WI38 (cell line): ENCODE measurements around the gene LIN9.

ENCODE experiments used
- H3K4me3 ChIP-seq: 2 replicates; pipeline ENCODE4 v1.5.1; 2011; ENCODE audit warnings: low read depth, mild to moderate bottlenecking, control low read depth, low read length
- TF ChIP-seq, protein P1 (sequence below): IDR thresholded peaks from 2 replicates; pipeline ENCODE4 v1.5.1; 2012; ENCODE audit warnings: low read depth, mild to moderate bottlenecking, control low read depth, low read length

LIN9 gene

DNA sequence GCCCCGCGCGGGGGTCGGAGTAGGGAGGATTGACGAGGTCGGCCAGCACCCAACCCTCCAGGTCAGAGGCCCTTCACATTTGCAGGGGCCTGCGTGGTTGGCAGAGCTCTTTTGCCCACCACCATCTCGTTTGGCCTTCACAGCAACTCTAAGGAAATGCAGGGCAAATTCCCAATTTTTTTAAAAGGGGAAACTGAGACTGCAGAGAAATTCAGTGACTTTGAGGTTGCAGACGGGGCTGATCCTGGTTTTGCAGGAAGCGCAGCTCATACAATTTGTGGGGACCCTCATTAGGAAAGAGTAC lies 122.0 kb downstream of the LIN9 start:
- H3K4me3 ChIP-seq: peak overlapping the region; percentile 92
- TF ChIP-seq, protein P1, sequence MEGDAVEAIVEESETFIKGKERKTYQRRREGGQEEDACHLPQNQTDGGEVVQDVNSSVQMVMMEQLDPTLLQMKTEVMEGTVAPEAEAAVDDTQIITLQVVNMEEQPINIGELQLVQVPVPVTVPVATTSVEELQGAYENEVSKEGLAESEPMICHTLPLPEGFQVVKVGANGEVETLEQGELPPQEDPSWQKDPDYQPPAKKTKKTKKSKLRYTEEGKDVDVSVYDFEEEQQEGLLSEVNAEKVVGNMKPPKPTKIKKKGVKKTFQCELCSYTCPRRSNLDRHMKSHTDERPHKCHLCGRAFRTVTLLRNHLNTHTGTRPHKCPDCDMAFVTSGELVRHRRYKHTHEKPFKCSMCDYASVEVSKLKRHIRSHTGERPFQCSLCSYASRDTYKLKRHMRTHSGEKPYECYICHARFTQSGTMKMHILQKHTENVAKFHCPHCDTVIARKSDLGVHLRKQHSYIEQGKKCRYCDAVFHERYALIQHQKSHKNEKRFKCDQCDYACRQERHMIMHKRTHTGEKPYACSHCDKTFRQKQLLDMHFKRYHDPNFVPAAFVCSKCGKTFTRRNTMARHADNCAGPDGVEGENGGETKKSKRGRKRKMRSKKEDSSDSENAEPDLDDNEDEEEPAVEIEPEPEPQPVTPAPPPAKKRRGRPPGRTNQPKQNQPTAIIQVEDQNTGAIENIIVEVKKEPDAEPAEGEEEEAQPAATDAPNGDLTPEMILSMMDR: no peak

DNA sequence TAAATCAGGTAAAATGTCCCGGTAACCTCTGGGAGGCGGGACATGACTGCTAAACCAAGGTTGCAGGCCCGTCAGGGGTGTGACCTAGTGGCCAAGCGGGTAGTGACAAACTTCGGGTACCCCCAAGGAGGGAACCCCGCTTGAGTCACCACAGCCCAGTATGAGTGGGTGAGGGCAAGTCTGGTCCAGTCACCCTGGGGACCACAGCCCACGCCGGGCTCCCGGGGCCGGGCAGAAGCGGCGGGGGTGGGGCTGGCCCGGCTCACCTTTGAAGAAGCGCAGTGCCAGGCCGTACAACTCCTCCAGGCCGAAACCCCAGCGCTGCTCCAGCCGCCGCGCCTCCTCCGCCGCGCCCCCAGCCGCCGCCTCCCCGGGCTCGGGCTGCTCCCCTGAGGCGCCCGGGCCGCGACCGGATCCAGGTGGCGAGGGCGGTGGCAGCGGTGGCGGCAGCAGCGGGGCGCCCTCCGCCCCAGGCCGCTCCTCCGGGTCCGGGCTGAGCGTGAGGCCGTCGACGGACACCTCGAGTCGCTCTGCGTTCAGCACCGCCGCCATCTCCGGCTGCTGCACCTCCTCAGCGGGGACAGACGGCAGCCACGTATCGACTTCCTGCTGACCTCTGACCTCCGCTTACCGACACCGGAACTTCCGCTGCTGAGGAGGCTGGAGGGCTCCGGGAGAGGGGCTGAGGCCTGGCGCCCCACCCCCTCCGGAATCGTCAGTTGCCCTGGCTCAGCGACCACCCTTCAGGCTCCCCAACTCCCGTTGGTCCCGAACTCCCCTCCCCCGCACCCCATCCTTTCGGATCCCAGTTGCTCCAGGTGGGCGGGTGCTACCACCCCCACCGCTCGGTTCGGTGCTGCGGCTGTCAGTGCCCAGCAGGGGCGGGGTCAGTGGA lies 122.6 kb downstream of the LIN9 start, which contains the start of gene ACBD3:
TSS of gene ACBD3 (minus strand) at position 618 of the 895 bp plus-strand sequence. CDS start at position 552, 66 bp downstream.
- TF ChIP-seq, protein P1: no peak
- peak within 1 kb of the TSS; percentile 92 for H3K4me3 ChIP-seq

DNA sequence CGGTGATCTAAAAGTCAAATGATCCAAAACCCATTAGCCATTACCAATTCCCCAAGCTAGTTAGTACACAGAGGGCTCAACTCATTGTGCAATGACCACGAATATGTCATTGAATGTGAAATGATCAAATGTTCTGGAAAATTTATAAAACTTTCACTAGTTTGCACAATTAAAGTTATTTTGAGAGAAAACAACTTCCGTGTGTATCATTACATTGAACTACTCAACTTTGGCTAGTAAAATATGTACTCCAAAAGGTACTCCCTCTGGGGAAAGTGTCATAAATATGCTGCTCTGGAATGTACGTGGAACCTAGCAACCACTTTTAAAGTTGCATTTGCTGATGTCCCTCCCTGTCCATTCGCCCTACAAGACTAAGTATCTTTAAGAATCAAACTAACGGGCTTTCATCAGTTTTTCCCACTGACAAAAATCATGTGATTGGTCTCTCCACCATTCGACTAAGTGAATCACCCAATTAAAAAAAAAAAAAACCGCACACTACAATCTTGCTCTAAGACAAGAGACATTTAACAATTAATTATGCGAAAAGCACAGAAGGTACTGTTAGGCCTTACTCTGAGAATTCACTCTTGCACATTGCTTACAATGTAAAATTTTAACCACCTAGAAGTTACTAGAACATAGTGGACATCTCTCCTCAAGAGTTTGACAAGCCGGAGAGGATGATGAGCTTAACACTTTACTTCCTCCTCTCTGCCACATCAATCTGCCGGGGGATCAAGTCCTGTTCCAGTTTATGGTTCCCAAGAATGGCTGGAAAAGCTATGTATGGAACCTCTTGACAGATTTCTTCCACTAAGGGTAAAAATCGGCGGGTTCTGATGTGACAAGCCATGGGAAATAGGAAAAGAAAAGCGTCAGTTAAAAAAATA lies 123.6 kb downstream of the LIN9 start:
- TF ChIP-seq, protein P1: no peak
- peak overlapping the region; percentile 92 for H3K4me3 ChIP-seq

DNA sequence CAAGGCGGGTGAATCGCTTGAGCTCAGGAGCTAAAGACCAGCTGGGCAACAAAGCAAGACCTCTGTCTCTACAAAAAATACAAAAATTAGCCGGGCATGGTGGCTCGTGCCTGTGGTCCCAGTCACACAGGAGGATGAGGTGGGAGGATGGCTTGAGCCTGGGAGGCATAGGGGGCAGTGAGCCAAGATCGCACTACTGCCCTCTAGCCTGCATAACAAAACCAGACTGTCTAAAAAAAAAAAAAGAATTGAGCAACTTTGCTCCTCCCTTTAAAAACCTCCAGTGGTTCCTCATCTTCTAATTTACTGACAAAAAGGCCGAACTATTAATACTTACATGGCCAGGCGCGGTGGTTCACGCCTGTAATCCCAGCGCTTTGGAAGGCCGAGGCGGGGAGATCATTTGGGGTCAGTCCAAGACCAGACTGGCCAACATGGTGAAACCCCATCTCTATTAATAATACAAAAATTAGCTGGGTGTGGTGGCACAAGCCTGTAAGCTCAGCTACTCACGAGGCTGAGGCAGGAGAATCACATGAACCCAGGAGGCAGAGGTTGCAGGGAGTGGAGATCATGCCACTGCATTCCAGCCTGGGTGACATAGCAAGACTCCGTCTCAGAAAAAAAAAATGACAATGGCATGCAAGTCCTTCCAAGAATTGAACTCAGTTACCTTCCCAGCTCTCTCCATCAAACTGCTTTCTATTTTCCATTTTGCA lies 126.8 kb downstream of the LIN9 start:
- H3K4me3 ChIP-seq: no peak overlapping the region
- TF ChIP-seq, protein P1: peak; percentile 27; the same call in 1 of the 2 replicates
